ENCODE results near the gene MLANA.

- TF ChIP-seq POLR2A (IDR thresholded peaks at IDR 0.05) (no peak), CTCF (IDR thresholded peaks at IDR 0.05) (no peak)
Observed at GRCh38 chr9:5908918-5909317, 18.2 kb downstream of the MLANA start.

Data from lower leg skin (tissue), 3 donors.